Activated CD8-positive, alpha-beta memory T cell treated with anti-CD3 and anti-CD28 coated beads for 4 hours (primary cell): ENCODE results near the gene ADGRD2.

Experiments used
- DNase-seq, 2 donors: peaks; one replicate each; pipeline ENCODE4 v3.0.0-alpha.2; 2020; ENCODE audit warnings: low read depth in 2 of 2

Gene ADGRD2

GRCh38 chr9:124457079-124457886, 7.0 kb downstream of the ADGRD2 start:
- no peak for DNase-seq

GRCh38 chr9:124457887-124458431, 7.7 kb downstream of the ADGRD2 start:
- DNase-seq, result no peak

GRCh38 chr9:124458441-124458840, 8.2 kb downstream of the ADGRD2 start:
- no peak for DNase-seq

- no peak for DNase-seq
Measured at GRCh38 chr9:124462739-124463138, 12.5 kb downstream of the ADGRD2 start.

GRCh38 chr9:124465736-124466135, 15.5 kb downstream of the ADGRD2 start:
- DNase-seq, result no peak

- no peak for DNase-seq
Measured at GRCh38 chr9:124467410-124468060, 17.3 kb downstream of the ADGRD2 start.

- no peak for DNase-seq
Measured at GRCh38 chr9:124468061-124468740, 17.9 kb downstream of the ADGRD2 start.

GRCh38 chr9:124469011-124469832, 19.0 kb downstream of the ADGRD2 start:
- no peak for DNase-seq

GRCh38 chr9:124470306-124470705, 20.1 kb downstream of the ADGRD2 start:
- DNase-seq, result no peak

GRCh38 chr9:124470726-124471125, 20.5 kb downstream of the ADGRD2 start:
- DNase-seq, result no peak

GRCh38 chr9:124471761-124472160, 21.5 kb downstream of the ADGRD2 start:
- no peak for DNase-seq

GRCh38 chr9:124472770-124473169, 22.5 kb downstream of the ADGRD2 start:
- no peak for DNase-seq

GRCh38 chr9:124473310-124473709, 23.1 kb downstream of the ADGRD2 start:
- DNase-seq, result no peak

- no peak for DNase-seq
Measured at GRCh38 chr9:124474151-124474550, 23.9 kb downstream of the ADGRD2 start.

GRCh38 chr9:124475158-124475867, 25.1 kb downstream of the ADGRD2 start:
- DNase-seq, result no peak

GRCh38 chr9:124475868-124476690, 25.8 kb downstream of the ADGRD2 start:
- DNase-seq, result no peak

GRCh38 chr9:124477211-124477647, 27.0 kb downstream of the ADGRD2 start:
- DNase-seq, result no peak

GRCh38 chr9:124477648-124478285, 27.5 kb downstream of the ADGRD2 start:
- no peak for DNase-seq

- no peak for DNase-seq
Measured at GRCh38 chr9:124478354-124478753, 28.1 kb downstream of the ADGRD2 start.
